H1 (cell line): Measurements from ENCODE around the gene SORD. TPM values are rescaled to one million over a fixed set of nuclear protein-coding genes. Genes with fewer than 3 reads are reported as not detected.
"Not testable (repeated sequence)": the region's sequence is repeated elsewhere in the genome, so short reads cannot be mapped to it uniquely, and the experiment has no call there.

Experiments
- CTCF ChIA-PET: fragments of 300-600 bp; sonication (Branson Sonifier 250); formaldehyde crosslinking; loops from one replicate; lab custom pipeline; 2021; ENCODE audit not compliant: partially characterized antibody; lab: Charles Lee
- POLR2A ChIA-PET: fragments of 300-600 bp; sonication (Branson Sonifier 250); formaldehyde crosslinking; loops from one replicate; lab custom pipeline; 2021; ENCODE audit warnings: inconsistent platforms; ENCODE audit not compliant: partially characterized antibody; lab: Charles Lee
- DNase-seq, 2 experiments: peaks; one replicate each; pipeline versions ENCODE4 v3.0.0 to v3.0.0-alpha.2; 2010 to 2022; ENCODE audit warnings: low spot score in 2 of 2, low read depth in 1 of 2, mixed read lengths in 1 of 2
- FAIRE-seq: peaks from 2 replicates; lab custom pipeline; 2011; peaks lifted over from hg19 to GRCh38; lab: Jason Lieb, UNC
- H2AFZ ChIP-seq: 2 replicates; pipeline ENCODE4 v1.8.1; 2012; ENCODE audit warnings: low read length, inconsistent platforms
- H2AK5ac ChIP-seq: 2 replicates; pipeline ENCODE4 v1.6.1; 2013; ENCODE audit warnings: low read depth, low read length
- H2BK120ac ChIP-seq: replicated peaks from 2 replicates; pipeline ENCODE3; 2013; ENCODE audit warnings: low read depth, low read length, inconsistent platforms
- H2BK12ac ChIP-seq: 2 replicates; pipeline ENCODE4 v1.6.1; 2013; ENCODE audit warnings: low read depth, low read length
- H2BK15ac ChIP-seq: 2 replicates; pipeline ENCODE4 v1.6.1; 2013; ENCODE audit warnings: low read length
- H2BK20ac ChIP-seq: 2 replicates; pipeline ENCODE4 v1.6.1; 2013; ENCODE audit warnings: low read length
- H2BK5ac ChIP-seq: 2 replicates; pipeline ENCODE4 v1.6.1; 2013; ENCODE audit warnings: low read depth, low read length
- H3K14ac ChIP-seq: 2 replicates; pipeline ENCODE4 v1.6.1; 2013; ENCODE audit warnings: inconsistent platforms; ENCODE audit not compliant: insufficient read length
- H3K18ac ChIP-seq: 2 replicates; pipeline ENCODE4 v1.6.1; 2013; ENCODE audit warnings: low read length; ENCODE audit errors: extremely low read depth
- H3K23ac ChIP-seq: 2 replicates; pipeline ENCODE4 v1.6.1; 2013; ENCODE audit warnings: inconsistent platforms; ENCODE audit not compliant: insufficient read length
- H3K23me2 ChIP-seq: 2 replicates; pipeline ENCODE4 v1.6.1; 2013; ENCODE audit warnings: low read depth, low read length
- H3K27ac ChIP-seq: 2 replicates; pipeline ENCODE4 v1.6.1; 2011; ENCODE audit warnings: low read depth, low read length, inconsistent platforms
- H3K27me3 ChIP-seq, 4 experiments: replicated peaks in 1 of 4; 1 replicate in 1 of 4; 2 replicates in 3 of 4; pipeline versions ENCODE4 v1.6.1 to v1.8.1; 2011 to 2013; ENCODE audit warnings: low read length in 3 of 4, mild to moderate bottlenecking in 3 of 4, inconsistent platforms in 2 of 4, mixed read lengths in 2 of 4, moderate library complexity in 1 of 4; ENCODE audit not compliant: control insufficient read depth in 3 of 4, insufficient read depth in 3 of 4; ENCODE audit errors: extremely low read depth in 1 of 4
- H3K36me3 ChIP-seq, 4 experiments: 2 replicates each; pipeline versions ENCODE4 v1.6.1 to v1.8.1; 2011 to 2013; ENCODE audit warnings: mild to moderate bottlenecking in 4 of 4, low read length in 3 of 4, moderate library complexity in 2 of 4, control low read depth in 1 of 4, inconsistent platforms in 1 of 4; ENCODE audit not compliant: insufficient read depth in 4 of 4, control insufficient read depth in 2 of 4
- H3K4ac ChIP-seq: replicated peaks from 2 replicates; pipeline ENCODE3; 2013; ENCODE audit warnings: low read length, low read depth, mixed read lengths, inconsistent platforms; ENCODE audit not compliant: insufficient read length
- H3K4me1 ChIP-seq, 4 experiments: replicated peaks in 1 of 4; 1 replicate in 1 of 4; 2 replicates in 3 of 4; pipeline versions ENCODE4 v1.6.1 to v1.8.1; 2011 to 2013; ENCODE audit warnings: low read length in 3 of 4, inconsistent platforms in 2 of 4, mixed read lengths in 1 of 4; ENCODE audit not compliant: insufficient read depth in 4 of 4, control insufficient read depth in 3 of 4
- H3K4me2 ChIP-seq, 2 experiments: 2 replicates each; pipeline versions ENCODE4 v1.6.1 to v1.8.1; 2011 to 2013; ENCODE audit warnings: low read depth in 2 of 2, low read length in 2 of 2, control low read depth in 1 of 2, inconsistent platforms in 1 of 2, mild to moderate bottlenecking in 1 of 2; ENCODE audit not compliant: insufficient read depth in 1 of 2
- H3K4me3 ChIP-seq, 4 experiments: fragments of 200-600, 300-600 bp in 1 of 4; sonication (generic), shearing (Covaris generic), sonication (Bioruptor Twin) in 1 of 4; 2 replicates each; pipeline versions ENCODE4 v1.5.1 to v1.8.1; 2011 to 2016; ENCODE audit warnings: low read length in 4 of 4, low read depth in 3 of 4, control low read depth in 2 of 4, inconsistent platforms in 2 of 4, mild to moderate bottlenecking in 2 of 4, mixed read lengths in 1 of 4, moderate library complexity in 1 of 4; ENCODE audit not compliant: insufficient read depth in 2 of 4; ENCODE audit errors: extremely low read depth in 1 of 4
- H3K56ac ChIP-seq: replicated peaks from 2 replicates; pipeline ENCODE3; 2013; ENCODE audit warnings: low read depth, mild to moderate bottlenecking, mixed read lengths, low read length, inconsistent platforms; ENCODE audit not compliant: insufficient read length
- H3K79me1 ChIP-seq: 2 replicates; pipeline ENCODE4 v1.6.1; 2013; ENCODE audit warnings: low read depth, low read length, control low read depth
- H3K79me2 ChIP-seq, 2 experiments: 2 replicates each; pipeline versions ENCODE4 v1.6.1 to v1.8.1; 2012 to 2013; ENCODE audit warnings: low read length in 2 of 2, mild to moderate bottlenecking in 2 of 2, inconsistent platforms in 1 of 2; ENCODE audit not compliant: insufficient read depth in 2 of 2, control insufficient read depth in 1 of 2
- H3K9ac ChIP-seq, 4 experiments: replicated peaks in 1 of 4; 1 replicate in 1 of 4; 2 replicates in 3 of 4; pipeline versions ENCODE4 v1.6.1 to v1.8.1; 2011 to 2013; ENCODE audit warnings: low read depth in 3 of 4, low read length in 3 of 4, control low read depth in 2 of 4, mild to moderate bottlenecking in 2 of 4, moderate library complexity in 2 of 4, inconsistent platforms in 1 of 4; ENCODE audit errors: extremely low read depth in 1 of 4
- H3K9me3 ChIP-seq, 2 experiments: 2 replicates each; pipeline versions ENCODE4 v1.6.1 to v1.8.1; 2012 to 2013; ENCODE audit warnings: mild to moderate bottlenecking in 2 of 2, moderate library complexity in 2 of 2, control low read depth in 1 of 2, inconsistent platforms in 1 of 2, low read depth in 1 of 2, low read length in 1 of 2, mixed read lengths in 1 of 2; ENCODE audit not compliant: insufficient read depth in 2 of 2
- H4K20me1 ChIP-seq, 2 experiments: replicated peaks in 1 of 2; 2 replicates each; pipeline versions ENCODE3 to v1.8.1; 2011 to 2013; ENCODE audit warnings: inconsistent platforms in 2 of 2, low read length in 2 of 2, mild to moderate bottlenecking in 1 of 2; ENCODE audit not compliant: insufficient read depth in 2 of 2, control insufficient read depth in 1 of 2
- H4K5ac ChIP-seq: 2 replicates; pipeline ENCODE4 v1.6.1; 2013; ENCODE audit warnings: low read length, low read depth, mixed read lengths, inconsistent platforms; ENCODE audit not compliant: insufficient read length
- H4K8ac ChIP-seq: 2 replicates; pipeline ENCODE4 v1.8.0; 2013; ENCODE audit warnings: mild to moderate bottlenecking, moderate library complexity, low read length, inconsistent platforms; ENCODE audit not compliant: insufficient read depth; ENCODE audit errors: extremely low read depth
- H4K91ac ChIP-seq: replicated peaks from 2 replicates; pipeline ENCODE3; 2013; ENCODE audit warnings: low read length, mixed read lengths, inconsistent platforms; ENCODE audit not compliant: insufficient read length
- WGBS, 2 experiments: shearing (Covaris generic) in 1 of 2; methylation state at CpG; one replicate each; pipeline versions ENCODE4 v1.1.6 to v1.1.7; 2013 to 2015; ENCODE audit warnings: low lambda C conversion rate in 2 of 2, mixed read lengths in 2 of 2, inconsistent platforms in 1 of 2, low coverage in 1 of 2, missing lambda C conversion rate in 1 of 2; ENCODE audit not compliant: insufficient replicate concordance in 2 of 2, insufficient coverage in 1 of 2, insufficient read length in 1 of 2; ENCODE audit errors: extremely low coverage in 1 of 2, missing lambda C conversion rate in 1 of 2; 5-methylcytosine and 5-hydroxymethylcytosine counted together
- polyA plus RNA-seq, 7 experiments: library from polyadenylated mRNA; depleted of rRNA in 3 of 7; stranded (reverse) in 5 of 7; unstranded in 2 of 7; fragments of >200 nt in 5 of 7; fragments of 200-250 nt in 2 of 7; gene quantifications; 1 replicate in 5 of 7; 2 replicates in 1 of 7; 4 replicates in 1 of 7; pipeline versions ENCODE4 v1.2.1 to v1.2.3, GENCODE V29; 2011 to 2013; ENCODE audit warnings: missing spikeins in 2 of 7, mixed read lengths in 2 of 7
- total RNA-seq: library from RNA; stranded (reverse); fragmentation: NEBNext Ultra II Directional; extraction: Animal tissue kit (Norgen Biotek cat#: 25700); gene quantifications from 2 replicates; pipeline ENCODE4 v1.2.1, GENCODE V29; 2021

SORD gene
- total and polyA plus RNA-seq, 2 of the 8 experiments (the other 6 are each of a cell fraction or from before 2014, with no cell fraction given), result 52.6 to 75.8 TPM

DNA sequence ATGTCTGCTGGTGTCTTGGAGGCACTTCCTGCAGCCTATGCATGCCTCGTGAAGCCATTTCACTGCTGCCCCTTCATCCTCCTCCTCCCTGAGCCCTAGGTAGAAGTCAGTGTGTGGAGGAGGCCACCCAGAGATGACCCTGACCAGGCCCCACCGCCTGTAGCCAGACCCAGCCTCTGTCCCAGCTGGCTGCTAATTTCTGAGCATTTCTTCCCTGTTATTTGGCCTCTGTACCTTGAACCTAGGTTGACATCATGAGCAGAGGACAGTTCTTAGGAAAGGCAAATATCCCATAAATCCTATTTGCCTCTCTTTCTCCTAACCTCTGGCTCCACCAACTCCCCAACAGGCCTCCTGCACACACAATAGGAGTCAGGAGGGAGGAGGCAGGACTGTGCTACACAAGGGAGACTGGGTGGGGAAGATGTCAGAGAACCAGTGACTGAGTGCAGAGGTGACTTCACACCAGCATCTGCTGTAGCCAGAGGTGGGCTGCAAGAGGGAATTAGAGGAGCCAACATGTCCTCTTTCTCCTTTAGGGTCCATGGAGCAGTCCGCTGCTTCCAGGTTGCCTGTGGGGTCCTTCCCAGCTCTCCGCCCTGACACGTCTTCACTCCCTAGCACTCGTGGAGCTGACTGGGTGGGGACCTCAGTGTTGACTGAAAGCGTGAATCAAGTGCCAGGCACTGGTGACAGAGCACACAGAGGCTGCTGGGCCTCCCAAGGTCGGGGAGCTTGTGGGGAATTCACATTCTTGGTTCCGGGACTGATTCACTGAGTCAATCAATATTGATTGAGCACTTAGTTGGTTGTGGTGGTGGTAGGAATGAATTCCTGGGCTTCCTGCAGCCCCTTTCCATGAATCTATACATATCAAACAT is 52.7 kb downstream of the SORD start:
- H3K27ac ChIP-seq, H3K4me3 ChIP-seq, H3K9me3 ChIP-seq, DNase-seq, H3K36me3 ChIP-seq, H3K4me2 ChIP-seq, H3K4ac ChIP-seq, H4K91ac ChIP-seq, H4K20me1 ChIP-seq, H2BK15ac ChIP-seq, POLR2A ChIA-PET, H3K18ac ChIP-seq, H2BK20ac ChIP-seq, H3K23me2 ChIP-seq, H3K9ac ChIP-seq, H3K79me1 ChIP-seq, H2BK120ac ChIP-seq, H3K79me2 ChIP-seq, H2AFZ ChIP-seq, H2BK5ac ChIP-seq, H3K27me3 ChIP-seq, H3K4me1 ChIP-seq, H4K8ac ChIP-seq, H3K23ac ChIP-seq, H2AK5ac ChIP-seq, FAIRE-seq, H3K56ac ChIP-seq, H3K14ac ChIP-seq, H2BK12ac ChIP-seq, CTCF ChIA-PET, H4K5ac ChIP-seq: not testable (repeated sequence)
- 100% methylated on average over 1 of the region's 9 CpGs; no CpG with 5 or more reads in 1 of the 2 experiments for WGBS, 2 experiments

- POLR2A ChIA-PET, H3K4me3 ChIP-seq, H3K4ac ChIP-seq, H3K14ac ChIP-seq, H3K27me3 ChIP-seq, H2BK15ac ChIP-seq, H3K9me3 ChIP-seq, H3K79me2 ChIP-seq, FAIRE-seq, H3K23ac ChIP-seq, H3K36me3 ChIP-seq, H4K8ac ChIP-seq, DNase-seq, H3K56ac ChIP-seq, H3K18ac ChIP-seq, H2BK12ac ChIP-seq, H4K91ac ChIP-seq, H4K20me1 ChIP-seq, H2AFZ ChIP-seq, H2BK5ac ChIP-seq, H2BK20ac ChIP-seq, H3K79me1 ChIP-seq, H3K23me2 ChIP-seq, H2AK5ac ChIP-seq, H3K9ac ChIP-seq, H3K4me1 ChIP-seq, H3K4me2 ChIP-seq, CTCF ChIA-PET, H3K27ac ChIP-seq, H4K5ac ChIP-seq, H2BK120ac ChIP-seq: not testable (repeated sequence)
- WGBS, 2 experiments, result 92% methylated on average over 2 of the region's 2 CpGs; no CpG with 5 or more reads in 1 of the 2 experiments
Observed at GRCh38 chr15:45077391-45077790, 54.4 kb downstream of the SORD start.
